ENCODE measurements around the gene OCIAD2.

- no peak for TF ChIP-seq EZH2 (IDR thresholded peaks at IDR 0.05)
- TF ChIP-seq REST (IDR thresholded peaks at IDR 0.05; ENCODE audit: low read depth) = no peak
- no peak for TF ChIP-seq CTCF (IDR thresholded peaks at IDR 0.05 in 2 of 3, conservative IDR thresholded peaks at IDR 0.05 in 1 of 3; ENCODE audit: borderline replicate concordance in 1 of 3, insufficient read depth in 1 of 3, low read depth in 2 of 3, low read length in 2 of 3)
- no peak for TF ChIP-seq ZFX (IDR thresholded peaks at IDR 0.05)
- TF ChIP-seq ZNF274 (IDR thresholded peaks at IDR 0.05; ENCODE audit: low read depth, low read length) = no peak
- no peak for TF ChIP-seq ATF3 (IDR thresholded peaks at IDR 0.05)
These were observed 7.7 kb downstream of the OCIAD2 start for GRCh38 chr4:48898733-48899431.
